A673 (cell line): ENCODE data around the gene RPS26. TPM values are rescaled to one million over a fixed set of nuclear protein-coding genes. Genes with fewer than 3 reads are reported as not detected.
A peak's percentile ranks its signal among the peaks of the same experiment; 100 is the strongest.
"Not testable (repeated sequence)": the region's sequence is repeated elsewhere in the genome, so short reads cannot be mapped to it uniquely, and the experiment has no call there.

Experiments
- BruUV-seq: library from RNA; stranded (reverse); fragments of 400-500 nt; replicated peaks from 2 replicates; lab custom pipeline; 2021; lab: Mats Ljungman, UMichigan
- CTCF ChIA-PET: fragments of 300-600 bp; sonication (Branson Sonifier 250); formaldehyde crosslinking; loops from one replicate; lab custom pipeline; 2022; ENCODE audit warnings: antibody characterized with exemption; lab: Charles Lee
- POLR2A ChIA-PET: fragments of 300-600 bp; sonication (Branson Sonifier 250); formaldehyde crosslinking; loops from one replicate; lab custom pipeline; 2022; ENCODE audit warnings: antibody characterized with exemption; ENCODE audit not compliant: low non-redundant PET; lab: Charles Lee
- DNase-seq: peaks from one replicate; pipeline ENCODE4 v3.0.0-alpha.2; 2015; ENCODE audit warnings: low spot score
- H3K27ac ChIP-seq: fragments of 200-600 bp; sonication (generic); 2 replicates; pipeline ENCODE4 v1.5.1; 2016; ENCODE audit warnings: mixed run types, low read depth, mild to moderate bottlenecking, mixed read lengths, antibody characterized with exemption, low read length; ENCODE audit not compliant: poor library complexity, severe bottlenecking
- H3K27me3 ChIP-seq: fragments of 200-600 bp; sonication (generic); replicated peaks from 2 replicates; pipeline ENCODE4 v1.6.1; 2017; ENCODE audit warnings: mixed run types, low read depth, mild to moderate bottlenecking, mixed read lengths, antibody characterized with exemption, low read length; ENCODE audit not compliant: insufficient read depth, poor library complexity
- H3K36me3 ChIP-seq: fragments of 200-600 bp; sonication (generic); 2 replicates; pipeline ENCODE4 v1.6.1; 2016; ENCODE audit warnings: mixed run types, mild to moderate bottlenecking, mixed read lengths, antibody characterized with exemption, low read length; ENCODE audit not compliant: insufficient read depth, poor library complexity, severe bottlenecking
- H3K4me1 ChIP-seq: fragments of 200-600 bp; sonication (generic); 2 replicates; pipeline ENCODE4 v1.6.1; 2017; ENCODE audit warnings: mixed run types, mild to moderate bottlenecking, mixed read lengths, antibody characterized with exemption, low read length; ENCODE audit not compliant: insufficient read depth, poor library complexity, severe bottlenecking
- H3K4me3 ChIP-seq: fragments of 200-600 bp; sonication (generic); 2 replicates; pipeline ENCODE4 v1.5.1; 2016; ENCODE audit warnings: low read depth, mixed run types, mild to moderate bottlenecking, mixed read lengths, low read length; ENCODE audit not compliant: poor library complexity, severe bottlenecking
- H3K9me3 ChIP-seq: fragments of 200-600 bp; sonication (generic); 2 replicates; pipeline ENCODE4 v1.6.1; 2016; ENCODE audit warnings: mixed run types, low read depth, mild to moderate bottlenecking, mixed read lengths, antibody characterized with exemption, low read length; ENCODE audit not compliant: poor library complexity, severe bottlenecking
- EZH2 ChIP-seq: fragments of 200-600 bp; sonication (generic); IDR thresholded peaks from 2 replicates; pipeline ENCODE4 v1.6.1; 2017; ENCODE audit warnings: borderline replicate concordance, low read depth, mild to moderate bottlenecking, mixed read lengths, antibody characterized with exemption, low read length; ENCODE audit not compliant: poor library complexity, severe bottlenecking
- intact Hi-C: fragments of 100-400 bp; cut with micrococcal nuclease; formaldehyde crosslinking; loops from one replicate; pipeline ENCODE4 v1.10.0; 2022; ENCODE audit not compliant: unreplicated experiment
- total RNA-seq: library from RNA; stranded (reverse); gene quantifications from 2 replicates; pipeline ENCODE4 v1.2.3, GENCODE V29; 2021
- TF ChIP-seq, protein P1 (sequence below): fragments of 300-800, 200-600 bp; sonication (generic); conservative IDR thresholded peaks from 2 replicates; pipeline ENCODE4 v1.5.1; 2017; ENCODE audit warnings: low read depth, mild to moderate bottlenecking, antibody characterized with exemption, low read length, moderate library complexity, mixed read lengths

RPS26 gene
- total RNA-seq, 1 experiment from 2014 or later = 69.9 TPM

DNA sequence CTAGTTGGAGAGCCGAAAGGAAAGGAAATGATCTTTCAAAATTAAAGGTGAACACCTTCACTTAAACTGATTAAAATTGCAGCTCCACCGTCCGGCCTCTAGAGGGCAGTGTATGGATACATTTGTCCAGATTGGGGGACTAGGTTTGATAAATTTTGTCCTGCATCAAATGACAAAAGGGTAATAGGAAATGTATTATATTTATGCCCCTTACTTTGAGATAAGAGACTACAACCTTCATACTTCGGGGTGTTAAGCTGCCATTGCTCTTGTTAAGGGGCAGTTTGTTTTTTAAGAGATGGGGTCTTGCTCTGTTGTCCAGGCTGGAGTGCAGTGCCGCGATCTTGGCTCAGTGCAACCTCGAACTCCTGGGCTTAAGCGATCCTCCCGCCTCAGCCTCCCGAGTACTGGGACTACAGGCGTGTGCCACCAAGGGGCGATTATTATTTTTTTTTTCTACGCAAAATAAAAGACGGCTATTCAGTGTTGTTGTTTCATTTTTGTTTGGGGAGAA is 45.5 kb upstream of the RPS26 start:
- TF ChIP-seq, protein P1, sequence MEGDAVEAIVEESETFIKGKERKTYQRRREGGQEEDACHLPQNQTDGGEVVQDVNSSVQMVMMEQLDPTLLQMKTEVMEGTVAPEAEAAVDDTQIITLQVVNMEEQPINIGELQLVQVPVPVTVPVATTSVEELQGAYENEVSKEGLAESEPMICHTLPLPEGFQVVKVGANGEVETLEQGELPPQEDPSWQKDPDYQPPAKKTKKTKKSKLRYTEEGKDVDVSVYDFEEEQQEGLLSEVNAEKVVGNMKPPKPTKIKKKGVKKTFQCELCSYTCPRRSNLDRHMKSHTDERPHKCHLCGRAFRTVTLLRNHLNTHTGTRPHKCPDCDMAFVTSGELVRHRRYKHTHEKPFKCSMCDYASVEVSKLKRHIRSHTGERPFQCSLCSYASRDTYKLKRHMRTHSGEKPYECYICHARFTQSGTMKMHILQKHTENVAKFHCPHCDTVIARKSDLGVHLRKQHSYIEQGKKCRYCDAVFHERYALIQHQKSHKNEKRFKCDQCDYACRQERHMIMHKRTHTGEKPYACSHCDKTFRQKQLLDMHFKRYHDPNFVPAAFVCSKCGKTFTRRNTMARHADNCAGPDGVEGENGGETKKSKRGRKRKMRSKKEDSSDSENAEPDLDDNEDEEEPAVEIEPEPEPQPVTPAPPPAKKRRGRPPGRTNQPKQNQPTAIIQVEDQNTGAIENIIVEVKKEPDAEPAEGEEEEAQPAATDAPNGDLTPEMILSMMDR = peak; percentile 94
- TF ChIP-seq EZH2 = no peak
- H3K27ac ChIP-seq = no peak overlapping the region
- no peaks in the 10 kb centered on the region for H3K27me3 ChIP-seq
- H3K36me3 ChIP-seq = peaks cover 37% of the 10 kb centered on the region
- peaks cover 3% of the 10 kb centered on the region for H3K4me1 ChIP-seq
- H3K9me3 ChIP-seq = no peaks in the 10 kb centered on the region
- intact Hi-C loops = loop anchor here (2.0 to 5.0 kb wide), 2 partner anchors 33 to 46 kb away; partner anchors contain the start of gene RPS26
- ChIA-PET POLR2A (interaction anchor here (0.7 kb wide), 1 partner anchor 165 kb away, joined by 3 read pairs; no protein-coding TSS in a partner anchor), CTCF (interaction anchor here (0.6 to 1.4 kb wide), 13 partner anchors 10 to 468 kb away, joined by 3 to 13 read pairs (median 5); partner anchors contain the start of genes ORMDL2, RAB5B, SARNP and ZC3H10)
- peak; percentile 74 for DNase-seq
- peak overlapping the region; percentile 42 for H3K4me3 ChIP-seq
- no TSS peak for BruUV-seq

DNA sequence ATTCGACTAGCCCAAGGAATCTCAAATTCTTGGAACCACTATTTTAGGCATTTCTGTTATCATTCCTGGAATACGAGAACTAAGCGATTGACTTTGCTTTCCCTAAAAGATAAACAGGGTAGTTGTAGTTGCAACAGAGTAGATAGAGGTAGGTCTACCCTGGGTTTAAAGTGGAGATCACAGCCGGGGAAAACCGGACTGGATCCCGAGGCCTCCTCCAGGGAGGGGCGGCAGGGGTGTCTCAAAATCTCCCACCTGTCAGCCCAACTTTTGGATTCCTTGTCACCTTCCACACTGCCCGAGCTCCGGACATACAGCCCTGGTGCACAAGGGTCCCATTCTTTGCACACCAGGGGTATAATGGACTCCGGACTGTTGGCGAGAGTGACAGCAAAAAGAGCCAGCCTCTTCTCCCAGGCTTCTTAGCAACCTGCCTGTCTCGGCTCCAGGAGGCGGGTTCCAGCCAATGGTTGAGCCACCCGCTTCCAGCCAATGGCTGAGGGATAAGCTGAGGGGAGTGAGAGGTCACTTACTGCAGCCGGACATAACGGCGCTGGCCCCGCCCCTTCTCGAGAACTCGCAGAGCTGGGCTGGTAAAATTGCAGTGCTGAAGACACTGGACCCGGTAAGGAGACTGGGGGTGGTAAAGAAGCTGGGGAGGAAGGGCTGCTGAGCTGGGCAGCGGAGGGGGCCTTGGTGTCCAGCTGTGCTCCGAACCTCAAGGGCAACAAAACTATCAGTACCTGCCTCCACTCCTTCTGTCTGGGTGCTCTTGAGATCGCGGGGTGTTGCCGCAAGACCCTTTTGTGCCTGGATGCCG is 44.8 kb upstream of the RPS26 start, which contains the start of gene SUOX:
Gene SUOX, plus strand, starts transcription at position 562 of the 820 bp plus-strand sequence. CDS start 4,946 bp downstream, outside the sequence.
- H3K4me3 ChIP-seq = peak within 1 kb of the TSS; percentile 42
- DNase-seq = peak; percentile 59
- ChIA-PET CTCF (interaction anchor here (0.6 to 1.4 kb wide), 8 partner anchors 11 to 259 kb away, joined by 3 to 13 read pairs (median 7); partner anchors contain the start of gene SMARCC2), POLR2A (no interaction called here)
- TF ChIP-seq EZH2 = no peak
- TF ChIP-seq, protein P1 = no peak
- peaks cover 32% of the 10 kb centered on the region for H3K36me3 ChIP-seq
- no peaks in the 10 kb centered on the region for H3K27me3 ChIP-seq
- no peak within 1 kb of the TSS for H3K27ac ChIP-seq
- BruUV-seq = no TSS peak
- intact Hi-C loops = loop anchor here (2.0 to 5.0 kb wide), 2 partner anchors 32 to 45 kb away; partner anchors contain the start of gene RPS26
- H3K9me3 ChIP-seq = no peaks in the 10 kb centered on the region
- H3K4me1 ChIP-seq = peaks cover 3% of the 10 kb centered on the region

DNA sequence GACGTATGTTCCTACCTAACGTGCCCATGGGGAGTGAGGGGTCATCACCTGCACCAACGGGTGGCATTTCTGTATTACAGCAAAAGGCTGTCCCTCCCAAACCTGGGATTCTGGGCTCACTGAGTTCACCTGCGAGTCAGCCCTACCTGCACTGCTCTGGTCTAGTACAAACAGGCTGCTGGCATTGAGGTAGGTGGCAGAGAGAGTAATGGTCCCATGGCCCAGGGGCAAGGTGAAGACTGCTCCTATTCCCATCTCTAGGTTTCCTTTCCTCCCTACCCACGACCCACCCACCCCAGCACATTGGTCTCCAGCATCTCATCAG is 44.2 kb upstream of the RPS26 start:
- intact Hi-C loops = loop anchor here (2.0 to 5.0 kb wide), 2 partner anchors 31 to 45 kb away; partner anchors contain the start of gene RPS26
- no peak for TF ChIP-seq EZH2
- BruUV-seq = no TSS peak
- DNase-seq = no peak
- ChIA-PET CTCF (interaction anchor here (0.7 to 1.0 kb wide), 2 partner anchors 61 to 192 kb away, joined by 3 to 6 read pairs; partner anchors contain the start of gene SMARCC2), POLR2A (no interaction called here)
- Histone ChIP-seq H3K36me3 (peaks cover 26% of the 10 kb centered on the region), H3K27me3 (no peaks in the 10 kb centered on the region), H3K9me3 (no peaks in the 10 kb centered on the region), H3K4me1 (peaks cover 3% of the 10 kb centered on the region), H3K4me3 (peak overlapping the region; percentile 42), H3K27ac (no peak overlapping the region)

DNA sequence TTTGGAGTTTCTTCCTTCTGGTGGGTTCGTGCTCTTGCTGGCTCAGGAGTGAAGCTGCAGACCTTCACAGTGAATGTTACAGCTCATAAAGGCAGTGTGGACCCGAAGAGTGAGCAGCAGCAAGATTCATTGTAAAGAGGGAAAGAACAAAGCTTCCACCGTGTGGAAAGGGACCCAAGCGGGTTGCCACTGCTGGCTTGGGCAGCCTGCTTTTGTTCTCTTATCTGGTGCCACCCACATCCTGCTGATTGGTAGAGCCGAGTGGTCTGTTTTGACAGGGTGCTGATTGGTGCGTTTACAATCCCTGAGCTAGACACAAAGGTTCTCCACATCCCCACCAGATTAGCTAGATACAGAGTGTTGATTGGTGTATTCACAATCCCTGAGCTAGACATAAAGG is 42.2 kb upstream of the RPS26 start:
- CTCF ChIA-PET = interaction anchor here (0.7 kb wide), 1 partner anchor 261 kb away, joined by 3 read pairs; no protein-coding TSS in a partner anchor
- H3K27ac ChIP-seq, H3K36me3 ChIP-seq, H3K27me3 ChIP-seq, H3K9me3 ChIP-seq, BruUV-seq, H3K4me3 ChIP-seq, H3K4me1 ChIP-seq, POLR2A ChIA-PET: not testable (repeated sequence)
- intact Hi-C loops = loop anchor here (5.0 kb wide), 1 partner anchor 43 kb away; the partner anchor contains the start of gene RPS26
- peak; percentile 24 for DNase-seq

DNA sequence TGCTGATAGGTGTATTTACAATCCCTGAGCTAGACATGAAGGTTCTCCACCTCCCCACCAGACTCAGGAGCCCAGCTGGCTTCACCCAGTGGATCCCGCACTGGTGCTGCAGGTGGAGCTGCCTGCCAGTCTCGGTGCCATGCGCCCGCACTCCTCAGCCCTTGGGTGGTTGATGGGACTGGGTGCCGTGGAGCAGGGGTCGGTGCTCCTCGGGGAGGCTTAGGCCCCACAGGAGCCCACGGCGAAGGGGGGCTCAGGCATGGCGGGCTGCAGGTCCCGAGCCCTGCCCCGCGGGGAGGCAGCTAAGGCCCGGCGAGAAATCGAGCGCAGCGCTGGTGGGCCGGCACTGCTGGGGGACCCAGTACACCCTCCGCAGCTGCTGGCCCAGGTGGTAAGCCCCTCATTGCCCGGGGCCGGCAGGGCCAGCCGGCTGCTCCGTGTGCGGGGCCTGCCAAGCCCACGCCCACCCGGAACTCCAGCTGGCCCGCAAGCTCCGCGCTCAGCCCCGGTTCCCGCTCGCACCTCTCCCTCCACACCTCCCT is 41.6 kb upstream of the RPS26 start:
- H3K4me3 ChIP-seq, H3K27ac ChIP-seq, H3K4me1 ChIP-seq, BruUV-seq, DNase-seq, CTCF ChIA-PET, H3K36me3 ChIP-seq, POLR2A ChIA-PET, H3K9me3 ChIP-seq, H3K27me3 ChIP-seq: not testable (repeated sequence)
- intact Hi-C loops = loop anchor here (5.0 kb wide), 1 partner anchor 42 kb away; the partner anchor contains the start of gene RPS26
